IMR-90 (cell line): ENCODE data around the gene SLC25A38. TPM values are rescaled to one million over a fixed set of nuclear protein-coding genes. Genes with fewer than 3 reads are reported as not detected.

ENCODE experiments used
- ATAC-seq: fragments of 200-7000 bp; cut with Tn5 transposase; 2 replicates; pipeline ENCODE4 v1.9.1; 2020; ENCODE audit warnings: low read depth, mild to moderate bottlenecking, moderate library complexity
- BruUV-seq: library from RNA; stranded (reverse); fragments of 400-500 nt; replicated peaks from 2 replicates; lab custom pipeline; 2021; lab: Mats Ljungman, UMichigan
- CTCF ChIA-PET: fragments of 300-600 bp; formaldehyde crosslinking; extraction: SDS; loops from one replicate; lab custom pipeline; 2021; ENCODE audit warnings: antibody characterized with exemption; lab: Yijun Ruan, JAX
- POLR2A ChIA-PET: fragments of 300-600 bp; sonication (Branson Sonifier 250); formaldehyde crosslinking; loops from one replicate; lab custom pipeline; 2022; ENCODE audit warnings: antibody characterized with exemption; ENCODE audit not compliant: unreplicated experiment; lab: Charles Lee
- DNase-seq: peaks from one replicate; pipeline ENCODE4 v3.0.0; 2013
- H2AFZ ChIP-seq: replicated peaks from 2 replicates; pipeline ENCODE3; 2013; ENCODE audit warnings: low read length, mild to moderate bottlenecking; ENCODE audit not compliant: poor library complexity
- H2AK5ac ChIP-seq: 2 replicates; pipeline ENCODE4 v1.6.1; 2013; ENCODE audit warnings: low read depth, low read length, inconsistent platforms
- H2AK9ac ChIP-seq: replicated peaks from 2 replicates; pipeline ENCODE3; 2013; ENCODE audit warnings: mild to moderate bottlenecking, low read depth, low read length, moderate library complexity; ENCODE audit not compliant: poor library complexity
- H2BK120ac ChIP-seq: 2 replicates; pipeline ENCODE4 v1.6.1; 2013; ENCODE audit warnings: low read depth, low read length, inconsistent platforms
- H2BK15ac ChIP-seq: 3 replicates; pipeline ENCODE4 v1.6.1; 2013; ENCODE audit warnings: low read depth, low read length, inconsistent platforms
- H2BK20ac ChIP-seq: 2 replicates; pipeline ENCODE4 v1.6.1; 2013; ENCODE audit warnings: low read depth, mild to moderate bottlenecking, inconsistent platforms, low read length, moderate library complexity
- H2BK5ac ChIP-seq: 2 replicates; pipeline ENCODE4 v1.6.1; 2013; ENCODE audit warnings: mild to moderate bottlenecking, low read depth, low read length, inconsistent platforms; ENCODE audit not compliant: poor library complexity, severe bottlenecking
- H3K14ac ChIP-seq: replicated peaks from 2 replicates; pipeline ENCODE4 v1.6.1; 2013; ENCODE audit warnings: low read depth, low read length, inconsistent platforms
- H3K18ac ChIP-seq: 2 replicates; pipeline ENCODE4 v1.6.1; 2013; ENCODE audit warnings: low read depth, low read length, control low read depth
- H3K23ac ChIP-seq: 2 replicates; pipeline ENCODE4 v1.6.1; 2013; ENCODE audit warnings: low read depth, low read length, inconsistent platforms
- H3K27ac ChIP-seq: 2 replicates; pipeline ENCODE4 v1.5.1; 2013; ENCODE audit warnings: mild to moderate bottlenecking, control low read depth, low read length; ENCODE audit not compliant: insufficient read depth
- H3K27me3 ChIP-seq: 2 replicates; pipeline ENCODE4 v1.6.1; 2013; ENCODE audit warnings: low read length; ENCODE audit not compliant: control insufficient read depth, insufficient read depth
- H3K36me3 ChIP-seq: 2 replicates; pipeline ENCODE4 v1.6.1; 2013; ENCODE audit warnings: low read length, mixed read lengths; ENCODE audit not compliant: control insufficient read depth, insufficient read depth
- H3K4ac ChIP-seq: 2 replicates; pipeline ENCODE4 v1.6.1; 2013; ENCODE audit warnings: low read depth, low read length, inconsistent platforms
- H3K4me1 ChIP-seq: 2 replicates; pipeline ENCODE4 v1.6.1; 2013; ENCODE audit warnings: low read length, mixed read lengths; ENCODE audit not compliant: control insufficient read depth, insufficient read depth
- H3K4me2 ChIP-seq: 2 replicates; pipeline ENCODE4 v1.6.1; 2013; ENCODE audit warnings: low read depth, mild to moderate bottlenecking, control low read depth, low read length, moderate library complexity
- H3K4me3 ChIP-seq: 2 replicates; pipeline ENCODE4 v1.5.1; 2013; ENCODE audit warnings: low read depth, mild to moderate bottlenecking, control low read depth, low read length, moderate library complexity; ENCODE audit not compliant: insufficient read depth
- H3K56ac ChIP-seq: 2 replicates; pipeline ENCODE4 v1.6.1; 2013; ENCODE audit warnings: low read length, inconsistent platforms; ENCODE audit not compliant: insufficient read depth; ENCODE audit errors: extremely low read depth
- H3K79me1 ChIP-seq, 2 experiments: 2 replicates each; pipeline ENCODE4 v1.6.1; 2013; ENCODE audit warnings: low read length in 2 of 2, inconsistent platforms in 1 of 2, low read depth in 1 of 2
- H3K9ac ChIP-seq: 2 replicates; pipeline ENCODE4 v1.6.1; 2013; ENCODE audit warnings: low read depth, low read length, control low read depth
- H3K9me1 ChIP-seq: 2 replicates; pipeline ENCODE4 v1.6.1; 2013; ENCODE audit warnings: low read length, inconsistent platforms; ENCODE audit not compliant: insufficient read depth
- H3K9me3 ChIP-seq: 2 replicates; pipeline ENCODE4 v1.6.1; 2013; ENCODE audit warnings: low read length; ENCODE audit not compliant: control insufficient read depth, insufficient read depth
- H4K20me1 ChIP-seq: 2 replicates; pipeline ENCODE4 v1.6.1; 2013; ENCODE audit warnings: low read length, inconsistent platforms; ENCODE audit not compliant: insufficient read depth
- H4K5ac ChIP-seq: 2 replicates; pipeline ENCODE4 v1.6.1; 2013; ENCODE audit warnings: mild to moderate bottlenecking, low read depth, low read length, control low read depth
- H4K8ac ChIP-seq, 2 experiments: 2 replicates each; pipeline ENCODE4 v1.6.1; 2013; ENCODE audit warnings: low read depth in 2 of 2, low read length in 2 of 2, control low read depth in 1 of 2, inconsistent platforms in 1 of 2
- H4K91ac ChIP-seq: 2 replicates; pipeline ENCODE4 v1.6.1; 2013; ENCODE audit warnings: low read depth, low read length, inconsistent platforms; ENCODE audit not compliant: insufficient read depth
- NFE2L2 ChIP-seq: fragments of 150-350 bp; IDR thresholded peaks from 2 replicates; pipeline ENCODE4 v1.6.1; 2016; ENCODE audit warnings: low read depth, mild to moderate bottlenecking, low read length
- POLR2A ChIP-seq: IDR thresholded peaks from 2 replicates; pipeline ENCODE4 v1.6.1; 2012; ENCODE audit warnings: mild to moderate bottlenecking, low read depth, low read length
- RAD21 ChIP-seq: IDR thresholded peaks from 2 replicates; pipeline ENCODE4 v1.6.1; 2012; ENCODE audit warnings: low read length, improper control_type of control experiment
- WGBS, 2 experiments: methylation state at CpG; one replicate each; pipeline versions ENCODE4 v1.1.5 to v1.1.7; 2013; ENCODE audit warnings: missing lambda C conversion rate in 2 of 2; ENCODE audit not compliant: insufficient read length in 1 of 2; ENCODE audit errors: extremely low coverage in 2 of 2; 5-methylcytosine and 5-hydroxymethylcytosine counted together
- dilution Hi-C: fragments of 300-500 bp; cut with HindIII; formaldehyde crosslinking; loops from one replicate; pipeline ENCODE4 v1.14.3; 2018; ENCODE audit warnings: low sequenced_read_pairs; ENCODE audit not compliant: unreplicated experiment
- in situ Hi-C: fragments of 300-500 bp; cut with MboI; formaldehyde crosslinking; loops from 3 replicates; pipeline ENCODE4 v1.14.3; 2019; ENCODE audit warnings: low sequenced_read_pairs, inconsistent platforms, mixed read lengths
- intact Hi-C: fragments of 100-400 bp; cut with micrococcal nuclease; formaldehyde crosslinking; loops from 2 replicates; pipeline ENCODE4 v1.10.0; 2022
- polyA plus RNA-seq, 3 experiments: library from polyadenylated mRNA; depleted of rRNA; stranded (reverse); fragments of >200 nt; gene quantifications; 2 replicates each; pipeline ENCODE4 v1.2.3, GENCODE V29; 2012; ENCODE audit warnings: low replicate concordance in 1 of 3
- total RNA-seq: library from RNA; depleted of rRNA; stranded (reverse); fragments of >200 nt; gene quantifications from 2 replicates; pipeline ENCODE4 v1.2.3, GENCODE V29; 2012
- TF ChIP-seq, protein P1 (sequence below): conservative IDR thresholded peaks from 2 replicates; pipeline ENCODE4 v1.5.1; 2012; ENCODE audit warnings: mild to moderate bottlenecking, low read depth, low read length, improper control_type of control experiment
- TF ChIP-seq, protein P2 (sequence below): fragments of 150-350 bp; IDR thresholded peaks from 2 replicates; pipeline ENCODE4 v1.6.1; 2016; ENCODE audit warnings: low read depth, mild to moderate bottlenecking, low read length, moderate library complexity, borderline replicate concordance
- TF ChIP-seq, protein P3 (sequence below): fragments of 150-350 bp; IDR thresholded peaks from 2 replicates; pipeline ENCODE4 v1.6.1; 2017; ENCODE audit warnings: mild to moderate bottlenecking, antibody characterized with exemption, low read length, low read depth

Gene SLC25A38
- total and polyA plus RNA-seq, 2 of the 4 experiments (the other 2 are of a cell fraction) = 17.4 to 22.6 TPM

DNA sequence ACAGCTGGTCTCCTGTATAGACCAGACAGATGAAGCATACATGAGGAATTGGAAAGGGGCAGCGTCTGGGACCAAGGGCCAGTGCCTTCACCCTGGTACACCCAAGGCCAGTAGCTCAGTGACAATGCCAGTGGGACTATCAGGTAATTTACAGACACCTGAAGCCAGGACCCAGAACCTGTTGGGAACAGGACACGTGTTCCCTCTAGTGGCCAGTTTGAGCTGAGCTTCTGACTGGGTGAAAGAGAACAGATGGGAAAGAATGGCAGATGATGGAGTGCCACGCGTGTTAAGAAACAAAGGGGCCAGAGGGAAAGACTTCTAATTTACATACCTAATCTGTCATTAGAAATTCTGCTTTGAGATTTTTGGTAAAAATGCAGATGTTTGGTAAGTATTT lies 5.1 kb upstream of the SLC25A38 start:
- peak; percentile 18 for DNase-seq

More for the DNA sequence above, 5.1 kb upstream of the SLC25A38 start:
- WGBS, 2 experiments = no CpG with 5 or more reads among the region's 4 CpGs
- H3K4ac ChIP-seq = no peak overlapping the region
- H3K9me1 ChIP-seq = no peaks in the 10 kb centered on the region
- peaks cover 0 to 6% of the 10 kb centered on the region in 2 experiments; a peak in 1 of 4 replicates for H3K79me1 ChIP-seq
- H3K4me1 ChIP-seq = peaks cover 2% of the 10 kb centered on the region; the same call in 1 of the 2 replicates
- H2BK5ac ChIP-seq = no peak overlapping the region
- no peak overlapping the region for H4K8ac ChIP-seq
- no peak overlapping the region for H2AK5ac ChIP-seq
- peak; percentile 44; the same call in 1 of the 2 replicates for ATAC-seq
- in situ Hi-C loops (no loop called here), dilution Hi-C loops (no loop called here), intact Hi-C loops (no loop called here)
- no peak overlapping the region for H2AK9ac ChIP-seq
- TF ChIP-seq RAD21 (peak; percentile 26; the same call in 1 of the 2 replicates), POLR2A (no peak), NFE2L2 (no peak)
- TF ChIP-seq, protein P1, sequence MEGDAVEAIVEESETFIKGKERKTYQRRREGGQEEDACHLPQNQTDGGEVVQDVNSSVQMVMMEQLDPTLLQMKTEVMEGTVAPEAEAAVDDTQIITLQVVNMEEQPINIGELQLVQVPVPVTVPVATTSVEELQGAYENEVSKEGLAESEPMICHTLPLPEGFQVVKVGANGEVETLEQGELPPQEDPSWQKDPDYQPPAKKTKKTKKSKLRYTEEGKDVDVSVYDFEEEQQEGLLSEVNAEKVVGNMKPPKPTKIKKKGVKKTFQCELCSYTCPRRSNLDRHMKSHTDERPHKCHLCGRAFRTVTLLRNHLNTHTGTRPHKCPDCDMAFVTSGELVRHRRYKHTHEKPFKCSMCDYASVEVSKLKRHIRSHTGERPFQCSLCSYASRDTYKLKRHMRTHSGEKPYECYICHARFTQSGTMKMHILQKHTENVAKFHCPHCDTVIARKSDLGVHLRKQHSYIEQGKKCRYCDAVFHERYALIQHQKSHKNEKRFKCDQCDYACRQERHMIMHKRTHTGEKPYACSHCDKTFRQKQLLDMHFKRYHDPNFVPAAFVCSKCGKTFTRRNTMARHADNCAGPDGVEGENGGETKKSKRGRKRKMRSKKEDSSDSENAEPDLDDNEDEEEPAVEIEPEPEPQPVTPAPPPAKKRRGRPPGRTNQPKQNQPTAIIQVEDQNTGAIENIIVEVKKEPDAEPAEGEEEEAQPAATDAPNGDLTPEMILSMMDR = peak; percentile 44
- TF ChIP-seq, protein P2, sequence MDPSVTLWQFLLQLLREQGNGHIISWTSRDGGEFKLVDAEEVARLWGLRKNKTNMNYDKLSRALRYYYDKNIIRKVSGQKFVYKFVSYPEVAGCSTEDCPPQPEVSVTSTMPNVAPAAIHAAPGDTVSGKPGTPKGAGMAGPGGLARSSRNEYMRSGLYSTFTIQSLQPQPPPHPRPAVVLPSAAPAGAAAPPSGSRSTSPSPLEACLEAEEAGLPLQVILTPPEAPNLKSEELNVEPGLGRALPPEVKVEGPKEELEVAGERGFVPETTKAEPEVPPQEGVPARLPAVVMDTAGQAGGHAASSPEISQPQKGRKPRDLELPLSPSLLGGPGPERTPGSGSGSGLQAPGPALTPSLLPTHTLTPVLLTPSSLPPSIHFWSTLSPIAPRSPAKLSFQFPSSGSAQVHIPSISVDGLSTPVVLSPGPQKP = no peak
- TF ChIP-seq, protein P3, sequence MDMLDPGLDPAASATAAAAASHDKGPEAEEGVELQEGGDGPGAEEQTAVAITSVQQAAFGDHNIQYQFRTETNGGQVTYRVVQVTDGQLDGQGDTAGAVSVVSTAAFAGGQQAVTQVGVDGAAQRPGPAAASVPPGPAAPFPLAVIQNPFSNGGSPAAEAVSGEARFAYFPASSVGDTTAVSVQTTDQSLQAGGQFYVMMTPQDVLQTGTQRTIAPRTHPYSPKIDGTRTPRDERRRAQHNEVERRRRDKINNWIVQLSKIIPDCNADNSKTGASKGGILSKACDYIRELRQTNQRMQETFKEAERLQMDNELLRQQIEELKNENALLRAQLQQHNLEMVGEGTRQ = 0 out of 2 replicates have a peak, but pooled peaks have one; percentile 14
- no peaks in the 10 kb centered on the region for H3K36me3 ChIP-seq
- no peak overlapping the region for H3K18ac ChIP-seq
- no peak overlapping the region for H3K9ac ChIP-seq
- H2BK15ac ChIP-seq = no peak overlapping the region
- H3K27ac ChIP-seq = no peak overlapping the region
- no peak overlapping the region for H3K4me2 ChIP-seq
- no peaks in the 10 kb centered on the region for H4K20me1 ChIP-seq
- H2BK120ac ChIP-seq = no peak overlapping the region
- H3K23ac ChIP-seq = no peak overlapping the region
- CTCF ChIA-PET = no interaction called here
- POLR2A ChIA-PET = no interaction called here
- H3K27me3 ChIP-seq = peaks cover 3% of the 10 kb centered on the region; the same call in 1 of the 2 replicates
- H4K91ac ChIP-seq = no peak overlapping the region
- H2AFZ ChIP-seq = no peak overlapping the region
- no peak overlapping the region for H2BK20ac ChIP-seq
- H4K5ac ChIP-seq = no peak overlapping the region
- no TSS peak for BruUV-seq
- H3K56ac ChIP-seq = no peak overlapping the region
- no peak overlapping the region for H3K14ac ChIP-seq
- H3K9me3 ChIP-seq = no peaks in the 10 kb centered on the region
- no peak overlapping the region for H3K4me3 ChIP-seq
